HG03565 (cell line): ENCODE data around the gene MCC.
"Not testable (repeated sequence)": the region's sequence is repeated elsewhere in the genome, so short reads cannot be mapped to it uniquely, and the experiment has no call there.

ENCODE experiments used
- ATAC-seq: cut with Tn5 transposase; IDR thresholded peaks from one replicate; pipeline ENCODE4 v1.9.1; 2021; ENCODE audit warnings: mild to moderate bottlenecking, moderate library complexity; ENCODE audit not compliant: unreplicated experiment

Gene MCC

DNA sequence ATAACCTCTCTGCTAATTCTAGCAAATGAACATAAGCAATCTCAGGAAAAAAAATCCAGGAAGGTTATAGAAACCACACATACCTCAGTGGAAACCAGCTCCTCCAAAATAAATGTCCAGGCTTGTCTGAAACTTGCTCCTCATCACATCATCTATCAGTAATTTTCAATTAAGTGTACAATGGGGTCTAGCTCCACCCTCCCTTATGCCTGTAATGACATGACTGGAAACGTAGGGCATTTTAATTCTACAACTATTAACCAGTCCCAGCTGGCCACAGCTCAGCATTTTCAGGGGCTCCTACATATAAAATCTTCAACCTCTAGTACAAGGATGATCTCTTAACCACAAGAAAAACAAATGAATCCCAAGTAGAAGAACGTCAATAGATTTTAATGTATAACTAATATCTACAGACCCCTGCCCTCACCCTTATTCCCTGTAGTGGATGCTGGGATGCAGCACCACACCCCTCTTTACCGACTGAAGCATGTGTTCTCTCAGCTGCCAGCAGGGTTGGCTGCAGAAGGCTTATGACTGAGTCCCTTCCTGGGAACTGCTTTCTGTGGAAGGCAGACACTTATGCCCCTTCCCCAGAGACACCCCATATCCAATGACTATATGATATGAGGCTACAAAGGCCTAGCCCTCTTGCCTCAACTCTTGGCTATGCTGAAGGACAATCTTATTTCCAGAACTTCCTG is 60.2 kb downstream of the MCC start:
- no peak for ATAC-seq

DNA sequence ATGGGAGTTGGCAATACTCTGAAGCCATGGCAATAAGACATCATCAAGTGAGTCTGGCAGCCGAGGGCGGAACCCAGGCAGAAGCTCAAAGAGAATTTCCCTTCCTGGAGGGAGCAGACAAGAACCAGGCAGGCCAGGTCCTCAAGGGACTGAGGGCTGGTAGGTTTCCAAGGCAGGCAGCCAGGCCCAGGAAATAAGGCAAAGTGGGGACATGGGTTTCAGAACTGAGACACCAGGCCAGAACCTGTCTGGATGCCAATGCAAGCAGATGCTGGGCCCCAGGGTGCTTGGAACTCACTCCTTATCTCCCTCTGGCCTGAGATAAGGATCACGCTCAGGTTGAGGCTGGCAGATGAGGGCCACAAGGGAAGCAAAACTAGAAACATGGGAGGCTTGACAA is 62.3 kb downstream of the MCC start:
- no peak for ATAC-seq

DNA sequence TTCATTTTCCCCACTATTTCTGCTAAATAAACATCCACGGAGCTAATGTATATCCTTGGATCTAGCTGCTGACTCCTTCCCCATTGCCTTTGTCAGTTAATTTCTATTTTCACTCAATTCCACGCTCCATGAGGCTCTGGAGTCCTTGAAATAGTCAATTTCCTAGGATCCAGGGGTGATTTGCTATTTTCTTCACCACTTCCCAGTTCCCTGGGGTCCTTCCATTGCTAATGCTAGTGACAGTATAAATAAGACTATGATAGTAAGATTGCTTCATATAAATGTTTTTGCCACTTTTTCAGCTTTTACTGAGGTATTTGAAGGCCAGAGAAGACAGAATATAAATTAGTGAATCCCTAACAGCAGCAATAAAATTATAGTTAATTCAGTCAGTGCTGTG is 66.6 kb downstream of the MCC start:
- ATAC-seq, result no peak

DNA sequence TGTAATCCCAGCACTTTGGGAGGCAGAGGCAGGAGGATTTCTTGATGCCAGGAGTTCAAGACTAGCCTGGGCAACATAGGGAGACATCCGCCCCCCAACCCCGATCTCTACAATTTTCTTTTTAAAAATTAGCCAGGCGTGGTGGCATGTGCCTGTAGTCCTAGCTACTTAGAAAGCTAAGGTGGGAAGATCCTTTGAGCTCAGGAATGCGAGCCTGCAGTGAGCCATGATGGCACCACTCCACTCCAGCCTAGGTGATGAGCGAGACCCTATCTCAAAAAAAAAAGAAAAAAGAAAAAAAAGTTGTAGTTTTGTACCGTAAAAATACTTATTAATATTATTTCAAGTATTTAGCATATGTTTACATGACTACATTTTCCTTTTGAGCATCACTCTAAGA is 82.7 kb downstream of the MCC start:
- no peak for ATAC-seq

DNA sequence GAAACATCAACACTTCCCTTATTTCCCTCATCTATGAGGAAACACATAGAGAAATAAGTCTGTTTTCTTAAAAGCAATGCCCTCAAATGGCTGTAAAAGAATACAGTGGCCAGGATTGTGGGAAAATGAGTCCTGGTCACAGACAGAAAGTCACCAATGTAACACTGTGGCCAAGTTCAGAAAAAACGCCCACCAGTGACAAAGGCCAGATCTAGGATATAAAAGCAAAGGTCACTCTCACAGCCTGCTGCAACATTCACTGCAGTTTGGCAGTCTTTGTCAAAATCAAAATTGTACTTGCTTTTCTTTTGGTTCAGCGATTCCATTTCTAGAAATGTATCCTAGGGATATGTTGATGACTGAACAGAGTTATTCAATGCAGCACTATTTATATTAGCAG is 84.0 kb downstream of the MCC start:
- no peak for ATAC-seq

DNA sequence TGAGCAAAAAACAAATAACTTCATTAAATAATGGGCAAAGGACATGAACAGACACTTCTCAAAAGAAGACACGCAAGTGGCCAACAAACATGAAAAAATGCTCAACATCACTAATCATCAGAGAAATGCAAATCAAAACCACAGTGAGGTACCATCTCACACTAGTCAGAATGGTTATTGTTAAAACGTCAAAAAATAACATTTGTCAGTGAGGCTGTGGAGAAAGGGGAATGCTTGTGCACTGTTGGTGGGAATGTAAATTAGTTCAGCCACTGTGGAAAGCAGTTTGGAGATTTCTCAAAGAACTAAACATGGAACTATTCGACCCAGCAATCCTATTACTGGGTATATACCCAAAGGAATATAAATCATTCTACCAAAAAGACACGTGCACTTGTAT is 90.3 kb downstream of the MCC start:
- not testable (repeated sequence) for ATAC-seq

DNA sequence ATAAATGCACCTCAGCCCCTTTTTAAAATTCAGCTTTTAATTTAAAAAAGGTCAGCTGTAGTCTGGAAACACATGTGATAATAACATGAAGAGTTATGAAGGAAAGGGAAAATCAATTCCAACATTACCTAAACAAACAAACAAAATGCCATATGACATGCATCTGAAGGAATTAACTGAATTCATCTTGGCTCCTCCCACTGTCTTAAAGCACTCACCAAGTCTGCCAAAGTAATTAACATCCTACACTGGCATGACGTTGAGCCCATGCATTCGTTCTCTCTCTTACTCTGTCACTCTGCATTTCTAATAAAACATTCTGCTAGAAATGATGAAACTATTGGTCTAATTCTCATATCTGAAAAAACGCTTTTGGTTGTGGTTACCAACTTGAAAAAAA is 91.2 kb downstream of the MCC start:
- no peak for ATAC-seq

DNA sequence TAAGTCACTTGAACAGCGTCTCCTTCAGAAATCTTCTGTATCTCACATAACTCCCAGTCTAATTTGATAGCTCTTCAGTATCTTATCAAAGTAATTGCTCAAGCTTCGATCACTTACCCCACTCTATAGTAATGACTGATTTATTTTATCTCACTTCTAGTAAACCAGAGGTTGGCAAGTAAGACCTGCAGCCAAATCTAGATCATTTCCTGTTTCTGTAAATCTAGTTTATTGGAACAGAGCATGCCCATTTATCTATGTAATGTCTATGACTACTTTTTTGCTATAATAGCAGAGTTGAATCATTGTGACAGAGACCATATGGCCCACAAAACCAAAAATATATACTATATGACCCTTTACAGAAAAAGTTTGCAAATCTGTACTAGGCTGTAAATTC is 93.6 kb downstream of the MCC start:
- no peak for ATAC-seq

DNA sequence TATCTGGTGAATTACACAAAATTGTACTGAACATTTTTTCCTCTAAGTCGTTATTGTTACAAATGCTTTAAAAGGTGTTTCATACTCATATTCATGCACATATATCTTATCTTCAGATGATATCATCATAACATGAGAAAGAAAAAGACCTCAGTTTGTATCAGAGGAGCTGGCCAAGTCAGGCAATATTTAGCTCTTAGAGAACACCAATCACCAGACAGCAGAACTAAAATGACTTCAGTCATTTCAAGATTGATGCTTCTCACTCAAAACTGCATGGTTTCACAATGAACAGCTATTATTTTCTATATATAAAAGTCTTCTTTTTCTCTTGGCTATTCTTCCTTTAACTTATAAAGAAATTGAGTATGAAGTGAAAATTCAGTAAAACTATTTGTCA is 98.0 kb downstream of the MCC start:
- peak; percentile 72 for ATAC-seq

DNA sequence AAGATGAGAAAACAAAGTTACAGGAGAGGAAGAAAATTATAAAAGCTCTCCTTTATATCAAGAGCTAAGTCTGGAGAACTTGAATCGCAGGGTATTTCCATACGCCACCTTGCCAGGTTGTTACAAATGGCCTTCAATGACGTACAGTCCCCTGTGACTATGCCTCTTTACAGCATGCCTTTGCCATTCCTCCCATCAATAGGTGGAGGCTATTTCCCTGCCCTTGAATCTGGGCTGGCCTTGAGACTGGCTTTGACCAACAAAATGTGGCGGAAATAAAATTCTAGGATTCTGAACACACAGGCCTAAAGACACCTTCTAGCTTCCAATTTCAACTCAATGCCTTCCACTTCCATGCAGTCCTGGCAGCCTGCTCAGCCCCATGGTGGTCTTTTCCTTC is 99.1 kb downstream of the MCC start:
- no peak for ATAC-seq

DNA sequence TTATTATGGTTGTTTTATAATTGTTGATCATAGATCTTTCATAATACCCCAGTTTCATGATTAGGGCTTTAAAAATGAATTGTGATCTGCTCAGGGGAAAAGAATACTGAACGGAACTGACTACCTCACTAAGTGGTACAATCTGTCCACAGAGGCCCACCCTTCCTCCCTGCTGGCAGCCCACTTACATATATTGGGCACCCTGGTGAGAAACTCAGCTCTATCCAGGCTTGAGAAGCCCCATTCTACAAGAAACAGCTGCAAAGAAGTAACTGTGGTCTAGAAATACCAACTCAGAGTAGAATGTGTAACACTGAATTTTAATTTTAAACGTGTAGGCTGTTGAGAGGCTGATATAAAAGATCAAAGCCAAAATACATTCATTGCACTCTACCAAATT is 100.4 kb downstream of the MCC start:
- no peak for ATAC-seq

DNA sequence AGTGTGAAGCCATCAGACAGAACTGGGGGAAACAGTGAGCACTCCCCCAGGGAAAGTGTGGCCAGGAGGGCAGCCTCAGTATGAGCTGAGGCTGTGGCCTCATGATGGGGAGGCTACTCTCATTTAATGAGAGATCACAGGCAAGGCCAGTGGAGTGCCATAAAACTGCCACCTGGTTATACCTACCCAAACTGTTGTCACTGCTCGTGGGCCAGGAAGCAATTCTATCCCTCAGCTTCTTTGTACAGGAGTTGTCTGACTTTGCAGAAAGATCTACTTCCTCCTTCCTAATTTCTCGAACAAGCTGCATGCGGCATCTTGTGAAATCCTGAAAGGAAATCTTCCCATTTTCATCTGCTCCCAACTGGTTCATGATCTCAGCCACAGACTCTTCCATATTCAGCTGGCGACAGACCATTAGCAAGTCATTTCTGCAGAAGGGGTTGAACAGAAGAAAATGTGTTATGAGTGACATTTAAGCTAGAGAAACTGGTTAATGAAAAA is 103.4 kb downstream of the MCC start:
- no peak for ATAC-seq

DNA sequence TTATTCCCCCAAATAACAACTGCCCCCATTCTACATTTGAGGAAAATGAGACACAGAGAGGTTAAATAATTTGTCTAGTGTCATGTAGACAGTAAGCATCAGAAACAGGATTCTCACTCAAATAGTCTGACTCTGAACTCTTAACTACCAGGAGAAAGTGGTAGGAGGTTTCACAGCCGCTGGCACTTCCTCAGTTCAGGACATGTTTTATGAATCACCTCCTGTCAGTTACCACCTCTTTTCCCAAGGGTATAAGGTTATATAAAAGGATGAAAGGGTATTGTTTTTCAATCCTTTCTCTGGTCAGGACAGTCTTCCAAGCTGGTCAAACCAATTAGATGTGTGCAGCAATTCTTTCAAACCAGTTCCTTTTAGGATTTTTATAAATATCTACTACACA is 105.5 kb downstream of the MCC start:
- ATAC-seq, result no peak

DNA sequence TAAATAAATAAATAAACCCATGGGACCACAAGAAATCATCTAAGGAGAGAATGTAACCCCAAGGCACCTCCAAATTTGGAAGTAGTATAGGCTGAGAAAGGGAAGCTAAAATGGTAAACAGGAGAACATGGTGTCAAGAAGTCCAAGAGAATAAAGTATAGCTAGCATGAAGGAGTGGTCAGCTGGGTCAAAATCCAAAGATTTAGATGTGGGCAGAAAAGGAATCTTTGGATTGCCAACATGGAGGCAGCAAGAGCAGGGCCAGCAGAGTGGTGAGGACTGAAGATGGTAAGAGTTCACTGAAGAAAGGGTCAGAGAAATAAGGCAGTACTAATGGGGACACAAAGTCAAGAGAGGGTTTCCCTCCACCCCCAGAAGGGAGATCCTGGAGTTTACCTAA is 106.5 kb downstream of the MCC start:
- ATAC-seq, result no peak

DNA sequence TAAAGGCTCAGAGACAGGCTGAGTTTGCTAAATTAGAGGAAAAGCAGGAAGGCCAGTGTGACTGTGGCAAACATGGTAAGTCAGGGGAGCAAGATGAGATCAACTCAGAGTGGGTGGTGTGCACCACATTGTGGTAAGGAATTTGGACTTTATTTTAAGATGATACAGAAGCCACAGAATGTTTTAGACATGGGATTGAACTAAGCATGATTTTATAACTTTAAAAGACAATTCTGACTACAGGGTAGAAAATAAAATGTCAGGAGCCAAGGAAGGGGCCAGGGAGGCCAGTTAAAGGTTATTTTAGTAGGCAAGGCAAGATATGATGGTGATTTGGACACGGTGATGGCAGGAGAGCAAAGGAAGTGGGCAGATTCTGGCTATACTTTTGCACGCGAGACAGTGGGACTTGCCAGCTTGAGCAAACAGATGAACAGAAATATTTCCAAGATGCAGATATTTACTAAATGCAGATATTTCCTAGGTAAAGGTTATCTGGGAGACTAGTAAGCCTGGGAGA is 107.4 kb downstream of the MCC start:
- ATAC-seq, result no peak

DNA sequence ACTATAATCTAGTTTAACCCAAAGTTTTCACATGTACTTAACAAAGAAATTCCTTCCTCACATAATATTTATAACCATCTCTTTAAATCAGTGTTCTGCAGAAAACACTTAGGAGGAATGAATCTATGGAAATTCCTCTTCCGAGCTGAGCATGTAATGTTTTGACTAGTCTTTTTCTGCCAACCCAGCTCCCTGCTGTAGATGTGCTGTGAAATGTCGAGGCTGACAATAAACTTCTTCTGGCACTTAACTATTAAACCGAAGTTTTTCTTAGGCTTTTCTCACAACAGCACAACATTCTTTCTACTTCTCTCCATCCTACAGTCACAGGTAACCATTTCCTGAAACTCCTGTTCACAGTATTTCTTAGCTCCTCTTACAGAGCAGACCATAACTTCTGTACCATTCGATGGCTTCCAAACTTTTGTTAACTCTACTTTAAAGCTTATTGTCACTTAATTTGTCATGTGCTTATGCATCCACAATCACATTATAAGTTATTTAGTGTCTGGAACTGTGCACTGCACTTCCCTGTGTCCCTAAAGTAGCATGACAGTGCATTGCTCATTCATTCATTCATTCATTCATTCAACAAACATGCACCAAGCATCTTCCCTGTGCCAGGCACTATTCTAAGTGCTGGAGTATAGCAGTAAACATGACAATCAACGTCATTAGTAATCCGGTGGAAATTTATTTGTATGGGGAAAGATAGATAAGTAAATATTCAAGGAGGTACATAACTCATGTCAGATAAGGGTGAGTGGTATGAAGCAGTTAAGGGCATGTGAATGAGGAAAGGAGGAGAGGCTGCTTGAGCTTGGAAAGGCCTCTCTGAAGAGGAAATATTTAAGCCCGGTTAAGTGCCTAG is 108.1 kb downstream of the MCC start:
- no peak for ATAC-seq

DNA sequence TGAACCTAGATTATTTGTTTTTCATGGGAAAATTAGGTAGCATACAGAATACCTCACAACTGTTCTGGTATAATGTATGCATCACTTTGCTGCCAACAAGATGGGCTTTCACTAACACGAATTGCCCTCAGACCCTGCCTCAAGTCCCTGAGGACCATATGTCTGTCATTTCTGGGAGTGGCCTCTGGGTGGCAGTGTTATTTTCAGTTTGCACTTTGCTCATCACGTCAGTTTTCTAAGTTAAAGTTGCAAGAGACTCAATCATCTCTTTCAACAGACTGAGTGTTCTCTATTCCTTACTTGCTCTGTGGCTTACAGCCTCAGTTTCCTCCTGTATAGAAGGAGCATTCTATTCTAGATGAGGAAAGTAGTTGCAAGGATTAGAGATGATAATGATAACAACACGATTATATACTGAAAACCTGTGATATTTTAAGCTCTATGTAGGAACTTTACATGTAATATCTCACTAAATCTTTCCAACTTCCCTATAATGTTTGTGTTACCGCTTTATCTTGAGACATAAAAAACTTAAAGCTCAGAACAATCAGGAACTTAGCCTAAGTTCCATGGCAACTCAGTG is 109.2 kb downstream of the MCC start:
- peak; percentile 81 for ATAC-seq

DNA sequence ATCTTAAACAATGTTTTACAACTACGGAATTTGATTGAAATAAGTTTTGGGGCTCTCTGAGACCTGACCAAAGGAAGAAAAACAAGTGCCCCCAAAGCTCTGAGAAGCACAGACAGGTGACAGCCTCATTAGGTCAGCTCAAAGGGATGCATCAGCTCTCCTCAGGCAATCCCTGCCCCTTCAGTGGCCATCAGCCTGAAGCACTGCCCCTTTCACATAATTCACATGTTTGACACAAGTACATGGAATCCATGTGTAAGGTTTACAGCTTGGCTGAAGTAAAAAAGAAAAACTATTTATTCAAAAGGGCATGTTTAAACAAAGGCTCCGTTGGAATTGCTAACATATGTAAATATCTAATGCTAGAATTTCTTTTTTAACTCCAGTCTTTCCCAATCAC is 109.7 kb downstream of the MCC start:
- no peak for ATAC-seq

DNA sequence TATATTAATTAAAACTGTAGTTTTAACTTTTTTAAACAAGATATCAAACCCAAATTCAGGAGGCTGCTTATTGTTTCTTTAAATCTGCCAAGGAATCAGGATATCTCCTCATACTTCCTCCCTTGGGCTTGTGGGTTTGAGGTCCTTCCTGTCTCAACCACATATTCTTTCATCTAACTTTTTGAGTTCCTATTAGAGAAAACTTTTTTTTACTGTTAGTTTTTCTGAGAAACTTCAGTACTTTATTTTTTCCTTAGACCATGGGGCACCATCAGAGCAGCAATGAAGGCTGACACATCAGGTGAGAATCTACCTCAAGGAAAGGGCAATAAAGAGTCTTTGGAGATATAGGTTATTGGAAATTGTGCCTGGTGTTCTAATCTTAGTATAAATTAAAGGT is 110.2 kb downstream of the MCC start:
- ATAC-seq, result no peak

DNA sequence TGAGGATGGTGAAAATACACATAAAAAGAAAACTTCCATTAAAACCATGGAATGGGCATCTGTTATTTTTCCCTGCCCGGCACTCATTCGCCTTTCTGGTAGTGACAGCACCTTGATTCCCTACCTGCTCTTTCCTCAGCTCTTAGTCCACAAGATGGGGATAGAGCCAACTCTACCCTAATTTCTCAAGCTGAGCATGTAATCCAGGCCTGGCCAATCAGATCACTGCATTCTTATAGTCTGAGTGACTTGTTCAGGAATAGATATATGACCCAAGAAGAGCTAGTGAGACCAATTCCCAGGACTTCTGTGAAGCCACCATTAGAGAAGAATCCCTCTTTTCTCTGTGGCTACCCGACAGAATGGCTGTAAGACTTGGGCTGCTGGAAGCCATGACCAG is 111.6 kb downstream of the MCC start:
- ATAC-seq, result no peak

DNA sequence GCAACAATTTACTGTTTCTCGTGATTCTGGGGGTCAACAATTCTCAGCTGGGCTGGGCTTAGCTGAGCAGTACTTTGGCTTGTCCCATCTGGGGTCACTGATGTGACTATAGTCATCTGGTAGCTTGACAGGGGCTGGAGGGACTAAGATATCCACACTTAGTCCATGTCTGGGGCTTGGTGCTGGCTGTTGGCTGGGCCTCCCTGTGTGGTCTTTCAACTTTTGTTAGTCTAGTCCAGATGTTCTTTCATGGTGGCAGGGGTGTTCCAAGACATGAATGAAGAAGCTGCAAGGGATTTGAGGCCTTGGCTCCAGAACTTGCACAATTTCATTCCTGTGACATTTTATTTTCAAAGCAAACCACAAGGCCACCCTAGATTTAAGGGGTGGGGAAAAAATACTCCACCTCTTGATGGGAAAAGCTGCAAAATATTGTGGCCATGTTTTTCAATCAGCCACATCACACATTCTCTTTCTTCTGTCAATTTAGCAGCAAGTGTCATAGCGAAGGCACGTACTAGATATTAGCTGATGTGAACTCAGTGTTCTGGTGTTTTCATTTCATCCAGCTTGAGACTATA is 112.7 kb downstream of the MCC start:
- no peak for ATAC-seq
